Activated effector memory CD4-positive, alpha-beta T cell treated with anti-CD3 and anti-CD28 coated beads, Interleukin-2, amount 50 U/mL, for 16 hours (primary cell): ENCODE results near the gene BCL2.

Source experiments
- DNase-seq: peaks from one replicate; pipeline ENCODE4 v3.0.0-alpha.2; 2020

Gene BCL2

GRCh38 chr18:63154350-63155152 is 165.0 kb downstream of the BCL2 start:
- DNase-seq, result no peak

DNA sequence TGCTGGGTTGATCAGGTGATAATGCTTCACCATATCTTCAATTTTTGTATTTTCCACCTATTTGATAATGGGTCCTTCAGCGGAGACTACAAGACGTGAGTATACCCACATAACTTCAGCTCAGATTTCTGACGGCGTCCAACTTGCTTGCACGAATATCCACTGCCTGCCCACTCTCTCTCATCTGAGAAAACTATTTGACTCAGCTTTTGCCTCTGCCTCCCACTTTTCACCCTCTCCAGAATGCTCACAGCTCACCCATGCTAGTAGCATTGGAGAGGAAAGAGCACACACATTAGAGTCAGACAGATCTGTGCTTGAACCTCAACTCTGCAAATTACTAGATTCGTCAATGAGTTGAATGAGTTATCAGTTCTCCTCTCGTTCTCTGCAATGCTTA is 166.8 kb downstream of the BCL2 start:
- peak; percentile 75 for DNase-seq

- DNase-seq, result peak; percentile 70
Measured at GRCh38 chr18:63152096-63152495, 167.5 kb downstream of the BCL2 start.

- no peak for DNase-seq
Measured at GRCh38 chr18:63151539-63151938, 168.0 kb downstream of the BCL2 start.

DNA sequence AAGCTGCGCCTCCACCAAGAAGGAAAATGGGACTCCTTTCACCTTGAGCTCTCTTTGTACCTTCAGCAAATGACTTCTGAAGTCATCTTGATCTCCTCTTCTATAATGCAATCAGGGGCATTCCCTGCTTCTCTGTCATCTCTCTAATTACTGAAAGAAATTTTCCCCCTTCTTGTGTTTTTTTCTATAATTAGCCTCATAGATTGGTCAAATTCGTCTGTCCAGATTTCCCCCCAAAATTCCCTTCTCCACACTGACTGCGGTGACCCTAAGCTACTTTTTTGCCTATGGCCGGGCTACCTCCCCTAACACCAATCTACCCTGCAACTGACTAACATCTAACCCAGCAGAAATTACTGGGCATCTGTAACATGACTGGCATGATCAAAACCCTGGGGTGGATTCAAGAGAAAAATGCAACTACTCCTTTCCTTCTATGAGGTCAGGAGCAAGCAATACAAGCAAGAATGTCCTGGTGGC is 168.6 kb downstream of the BCL2 start:
- no peak for DNase-seq

DNA sequence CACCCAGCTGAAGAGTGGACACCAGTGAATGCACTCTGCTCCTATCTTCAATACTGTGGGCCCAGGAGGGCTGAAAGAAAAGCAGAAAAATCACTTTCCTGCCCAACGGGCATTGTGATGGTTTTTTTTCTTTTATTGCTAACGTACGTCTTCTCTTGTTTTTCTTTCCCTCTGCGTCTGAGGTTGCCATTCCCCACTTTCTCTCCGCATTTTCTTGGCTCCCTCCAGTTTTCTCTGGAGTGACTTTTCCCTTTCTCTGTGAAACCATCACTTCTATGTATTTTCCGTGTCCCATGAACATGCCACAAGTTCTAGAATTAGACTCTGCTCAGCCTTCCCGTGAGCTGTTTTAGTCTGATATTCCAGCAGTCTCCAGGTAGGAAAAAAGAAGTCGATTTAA is 169.2 kb downstream of the BCL2 start:
- no peak for DNase-seq

GRCh38 chr18:63149302-63149587 is 170.3 kb downstream of the BCL2 start:
- no peak for DNase-seq

DNA sequence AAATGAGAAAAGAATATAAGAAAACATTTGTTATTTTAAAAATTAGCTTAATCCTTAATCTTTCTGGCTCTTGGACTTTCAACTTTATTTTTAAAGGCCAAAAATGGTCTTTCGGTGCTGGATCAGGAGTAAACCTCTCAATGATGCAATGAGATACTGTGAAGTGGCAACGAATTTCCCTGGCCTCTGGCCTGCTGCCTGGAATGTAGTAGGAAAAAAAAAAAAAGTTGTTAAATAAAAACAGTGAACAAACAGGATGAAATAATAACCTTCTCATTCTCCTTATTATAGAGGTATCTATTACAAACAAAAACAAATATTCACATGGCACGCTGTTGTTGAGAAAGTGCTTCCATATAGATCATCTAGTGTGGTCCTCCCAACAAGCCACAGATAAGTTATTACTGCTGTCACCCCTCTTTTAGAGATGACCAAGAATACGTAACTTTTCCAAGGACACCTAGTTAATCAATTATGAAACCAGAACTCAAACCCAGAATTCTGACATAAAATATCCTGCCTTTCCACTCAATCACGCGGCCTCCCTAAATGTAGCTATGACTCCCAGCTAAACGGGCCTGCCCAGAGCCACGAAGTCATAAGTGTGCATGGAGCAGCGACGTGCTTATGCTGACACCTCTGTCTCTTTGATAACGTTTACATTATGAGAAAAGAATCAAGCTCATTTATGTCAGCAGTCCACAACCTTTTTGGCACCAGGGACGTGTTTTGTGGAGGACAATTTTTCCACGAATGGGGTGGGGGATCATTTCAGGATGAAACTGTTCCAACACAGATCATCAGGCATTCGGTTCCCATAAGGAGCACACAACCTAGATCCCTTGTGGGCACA is 170.9 kb downstream of the BCL2 start:
- no peak for DNase-seq

DNA sequence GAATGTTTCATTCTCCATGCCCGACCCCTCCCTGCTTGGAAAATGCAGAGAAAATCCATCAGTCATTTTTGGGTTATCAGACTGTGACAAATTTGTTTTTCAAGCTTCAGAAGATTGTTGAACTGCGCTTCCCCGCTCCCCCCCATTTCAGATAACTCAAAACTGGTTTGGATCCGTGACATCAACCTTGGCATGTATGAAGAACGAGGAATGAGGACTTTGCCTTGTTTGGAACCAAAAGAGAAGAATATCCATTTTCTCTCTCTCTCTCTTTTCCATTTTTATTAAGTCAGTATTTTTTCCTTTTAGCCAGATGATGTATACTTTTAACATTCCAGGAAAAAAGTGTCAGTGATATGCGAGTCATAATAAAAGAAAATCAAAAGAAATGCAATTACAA is 171.6 kb downstream of the BCL2 start:
- no peak for DNase-seq

GRCh38 chr18:63146828-63147409 is 172.7 kb downstream of the BCL2 start:
- DNase-seq, result no peak

GRCh38 chr18:63145851-63146555 is 173.6 kb downstream of the BCL2 start:
- no peak for DNase-seq

- DNase-seq, result no peak
Measured at GRCh38 chr18:63145166-63145850, 174.3 kb downstream of the BCL2 start.

DNA sequence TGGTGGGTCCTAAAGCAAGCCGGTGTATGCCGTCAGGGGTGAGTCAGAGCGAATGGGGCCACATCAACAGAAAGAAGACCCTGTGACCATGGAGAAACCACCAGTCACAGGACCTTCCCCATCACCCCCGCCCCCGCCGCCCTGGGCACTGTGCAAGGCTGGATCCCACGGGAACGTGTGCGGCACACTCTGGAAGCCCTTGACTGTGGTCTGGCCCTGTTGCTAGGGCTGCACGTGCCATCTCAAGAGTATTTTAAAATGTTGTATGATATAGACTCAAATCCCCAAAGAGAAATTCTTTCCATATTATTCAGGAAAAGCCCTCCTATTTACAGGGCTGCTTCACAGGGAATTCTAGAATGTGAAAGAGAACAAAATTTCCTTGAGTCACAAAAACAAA is 174.8 kb downstream of the BCL2 start:
- DNase-seq, result no peak

GRCh38 chr18:63143330-63143771 is 176.2 kb downstream of the BCL2 start:
- no peak for DNase-seq

DNA sequence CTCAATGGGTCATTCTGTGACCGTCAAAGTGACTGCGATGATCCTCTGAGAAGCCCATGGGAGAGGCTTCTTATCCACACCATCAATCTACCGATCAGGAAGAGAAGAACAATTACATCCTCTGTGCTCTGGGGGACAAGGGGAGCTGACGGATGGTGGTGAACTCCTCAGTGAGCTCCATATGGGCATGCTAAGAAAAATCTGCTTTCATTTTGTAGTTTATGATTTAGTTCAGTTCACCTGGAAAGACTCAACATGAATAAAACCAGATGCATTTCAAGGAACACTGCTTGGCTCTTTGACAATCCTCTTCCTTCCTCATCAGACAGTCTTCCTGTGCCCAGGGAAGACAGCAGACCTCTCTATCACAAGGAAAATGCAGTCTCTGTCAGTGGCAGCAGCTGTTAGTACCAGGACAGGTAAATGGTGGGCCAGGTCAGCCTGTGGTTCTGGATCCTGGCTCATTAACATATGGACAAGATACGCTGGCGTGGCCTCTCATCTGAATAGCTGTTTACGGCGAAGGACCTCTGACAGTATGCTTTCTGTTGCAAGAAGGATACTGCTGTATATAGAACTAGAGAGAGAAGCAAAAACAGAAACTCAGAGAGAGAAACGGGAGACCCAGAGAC is 176.9 kb downstream of the BCL2 start:
- no peak for DNase-seq

- no peak for DNase-seq
Measured at GRCh38 chr18:63141778-63142176, 177.8 kb downstream of the BCL2 start.

DNA sequence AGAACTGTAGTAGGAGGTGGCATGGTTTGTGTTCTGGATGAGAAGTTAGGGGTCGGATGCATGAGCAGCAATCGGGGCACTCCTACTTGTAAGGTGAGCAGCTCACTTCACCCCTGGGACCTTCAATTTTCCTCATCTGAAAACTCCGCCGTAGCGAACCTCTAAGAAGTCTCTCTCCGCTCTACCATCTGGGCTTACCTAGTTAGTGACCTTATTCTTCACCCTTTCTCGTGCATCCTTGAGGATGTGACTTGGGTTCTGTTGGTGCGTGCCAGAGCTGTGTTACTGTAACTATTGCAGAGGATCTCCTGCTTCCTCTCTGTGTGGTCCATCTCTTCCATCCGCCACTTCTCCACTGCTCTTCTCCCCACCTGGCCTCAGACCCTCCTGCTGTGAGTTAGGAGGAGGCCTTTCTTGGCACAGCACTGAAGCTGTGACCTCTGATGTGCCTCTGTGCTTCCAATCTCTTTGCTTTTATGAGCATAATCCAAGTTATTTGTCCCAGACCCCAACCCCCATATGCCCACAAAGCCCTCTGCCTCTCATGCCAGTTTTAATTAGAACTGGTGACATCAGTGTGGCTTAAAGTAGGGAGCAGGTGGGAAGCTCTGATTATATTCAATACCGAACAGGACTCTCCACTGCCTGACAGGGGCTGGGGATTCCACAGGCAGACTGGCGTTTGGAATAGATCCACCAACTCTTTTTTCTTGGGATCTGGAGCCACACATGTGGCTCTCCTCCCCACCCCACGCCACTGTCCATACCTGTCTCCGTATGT is 178.4 kb downstream of the BCL2 start:
- DNase-seq, result no peak

- no peak for DNase-seq
Measured at GRCh38 chr18:63140038-63140450, 179.5 kb downstream of the BCL2 start.

- no peak for DNase-seq
Measured at GRCh38 chr18:63138436-63139340, 180.9 kb downstream of the BCL2 start.

- DNase-seq, result peak; percentile 81
Measured at GRCh38 chr18:63137999-63138435, 181.6 kb downstream of the BCL2 start.
